Heart right ventricle (tissue), 16 donors: ENCODE measurements around the gene DDX10. TPM values are rescaled to one million over a fixed set of nuclear protein-coding genes. Genes with fewer than 3 reads are reported as not detected.

Experiments used
- ATAC-seq, 8 donors: fragments of 200-7000 bp; cut with Tn5 transposase; one replicate each; pipeline ENCODE4 v1.9.1; 2020; ENCODE audit warnings: mild to moderate bottlenecking in 8 of 8, moderate library complexity in 8 of 8, moderate number of reproducible peaks in 1 of 8
- DNase-seq, 2 donors: peaks; one replicate each; pipeline ENCODE4 v3.0.0-alpha.2; 2020
- H3K27ac ChIP-seq, 10 donors: fragments of 200-600 bp; sonication (generic) in 2 of 10; one replicate each; pipeline versions ENCODE4 v1.5.0 to v1.8.0; 2020 to 2022; ENCODE audit warnings: mild to moderate bottlenecking in 3 of 10
- H3K27me3 ChIP-seq, 7 donors: fragments of 200-600 bp; one replicate each; pipeline ENCODE4 v1.8.0; 2021 to 2022; ENCODE audit warnings: mild to moderate bottlenecking in 2 of 7
- H3K36me3 ChIP-seq, 9 donors: fragments of 200-600 bp; sonication (generic) in 1 of 9; one replicate each; pipeline versions ENCODE4 v1.5.0 to v1.8.0; 2020 to 2022; ENCODE audit warnings: mild to moderate bottlenecking in 2 of 9
- H3K4me1 ChIP-seq, 9 donors: fragments of 200-600 bp; sonication (generic) in 1 of 9; one replicate each; pipeline versions ENCODE4 v1.5.0 to v1.8.0; 2020 to 2022; ENCODE audit warnings: mild to moderate bottlenecking in 4 of 9
- H3K4me3 ChIP-seq, 10 donors: fragments of 200-600 bp; sonication (generic) in 2 of 10; one replicate each; pipeline versions ENCODE4 v1.5.0 to v1.8.0; 2020 to 2022; ENCODE audit warnings: mild to moderate bottlenecking in 7 of 10, moderate library complexity in 2 of 10
- H3K9me3 ChIP-seq, 11 donors: fragments of 200-600 bp in 10 of 11; sonication (generic) in 2 of 11; one replicate each; pipeline versions ENCODE4 v1.5.0 to v1.8.0; 2013 to 2022; ENCODE audit warnings: mild to moderate bottlenecking in 2 of 11, control low read depth in 1 of 11, moderate library complexity in 1 of 11
- WGBS, 2 donors: extraction: QIAGEN DNeasy Blood & Tissue Kit; methylation state at CpG; one replicate each; pipeline ENCODE4 v1.1.7; 2013; ENCODE audit warnings: inconsistent platforms in 1 of 2; 5-methylcytosine and 5-hydroxymethylcytosine counted together
- intact Hi-C, 10 donors: fragments of 100-400 bp; cut with DNase I; formaldehyde crosslinking; loops; one replicate each; pipeline versions ENCODE4 v1.11.1 to v1.14.2; 2022
- polyA plus RNA-seq, 2 donors: library from polyadenylated mRNA; stranded (reverse); fragments of 200-250 nt; gene quantifications; one replicate each; pipeline ENCODE4 v1.2.3, GENCODE V29; 2013
- total RNA-seq, 10 donors: library from RNA; stranded (reverse); fragmentation: NEBNext Ultra II Directional in 3 of 10; extraction: Animal tissue kit (Norgen Biotek cat#: 25700) in 3 of 10; gene quantifications; one replicate each; pipeline versions ENCODE4 v1.2.1 to v1.2.4, GENCODE V29; 2021 to 2023
- TF ChIP-seq, protein P1 (sequence below), 9 donors: fragments of 200-600 bp; sonication (generic) in 2 of 9; IDR thresholded peaks; one replicate each; pipeline versions ENCODE4 v1.5.0 to v1.8.0; 2021 to 2022; ENCODE audit warnings: antibody characterized with exemption in 9 of 9, mild to moderate bottlenecking in 5 of 9, moderate library complexity in 1 of 9
- donor health status: Arrhythmogenic right ventricular cardiomyopathy.
- donor health status: ischemic (EF 13 %, LVEDD 7.1; RV severe dilation, severe dysfunction).
- donor health status: healthy with polysubstance abuse.
- donor health status: DM: no; HTN: yes; CAD: no.
- donor health status: DM: no; HTN: no; CAD: no.
- donor health status: ischemic (EF 25% LVEDD 6.9; RV normal size, moderate dysfunction).
- donor health status: ischemic (EF 25% LVEDD 5.7; RV mildly dilated, moderate dysfunction).
- donor health status: healthy.
- donor health status: DM: yes; HTN: yes; CAD: no.
- donor health status: Ischemic cardiomyopathy.
- donor health status: ischemic (EF 35%, LVEDD 5.7; RV mildly dilated, moderate dysfunction).
- donor health status: nonischemic (EF 11% LVEDD 7.7; RV severe dilation, severe dysfunction).
- donor health status: DM: yes; HTN: yes; CAD: no.
- donor health status: PGD.
- donor health status: ischemic (EF 29% LVEDD 5.4; RV normal size, mild dysfunction).
- donor health status: nonischemic (EF 23%, LVEDD 6.1; RV moderate dilation, normal function).

The DDX10 gene
- total and polyA plus RNA-seq, 12 donors = 9.3 to 15.3 (median 11.5) TPM

- no peaks in the 10 kb centered on the region for H3K9me3 ChIP-seq
- peaks cover 0 to 12% (median 0%) of the 10 kb centered on the region in 9 donors for H3K4me1 ChIP-seq
- H3K27me3 ChIP-seq = no peaks in the 10 kb centered on the region
- ATAC-seq (no peak), DNase-seq (no peak)
- no peak overlapping the region for H3K27ac ChIP-seq
- peaks cover 0 to 32% (median 13%) of the 10 kb centered on the region in 9 donors for H3K36me3 ChIP-seq
- TF ChIP-seq, protein P1, sequence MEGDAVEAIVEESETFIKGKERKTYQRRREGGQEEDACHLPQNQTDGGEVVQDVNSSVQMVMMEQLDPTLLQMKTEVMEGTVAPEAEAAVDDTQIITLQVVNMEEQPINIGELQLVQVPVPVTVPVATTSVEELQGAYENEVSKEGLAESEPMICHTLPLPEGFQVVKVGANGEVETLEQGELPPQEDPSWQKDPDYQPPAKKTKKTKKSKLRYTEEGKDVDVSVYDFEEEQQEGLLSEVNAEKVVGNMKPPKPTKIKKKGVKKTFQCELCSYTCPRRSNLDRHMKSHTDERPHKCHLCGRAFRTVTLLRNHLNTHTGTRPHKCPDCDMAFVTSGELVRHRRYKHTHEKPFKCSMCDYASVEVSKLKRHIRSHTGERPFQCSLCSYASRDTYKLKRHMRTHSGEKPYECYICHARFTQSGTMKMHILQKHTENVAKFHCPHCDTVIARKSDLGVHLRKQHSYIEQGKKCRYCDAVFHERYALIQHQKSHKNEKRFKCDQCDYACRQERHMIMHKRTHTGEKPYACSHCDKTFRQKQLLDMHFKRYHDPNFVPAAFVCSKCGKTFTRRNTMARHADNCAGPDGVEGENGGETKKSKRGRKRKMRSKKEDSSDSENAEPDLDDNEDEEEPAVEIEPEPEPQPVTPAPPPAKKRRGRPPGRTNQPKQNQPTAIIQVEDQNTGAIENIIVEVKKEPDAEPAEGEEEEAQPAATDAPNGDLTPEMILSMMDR (IDR thresholded peaks at IDR 0.05) = no peak
- WGBS, 2 donors = 53 to 66% methylated on average over 6 of the region's 6 CpGs
- intact Hi-C loops = no loop called here
- H3K4me3 ChIP-seq = no peak overlapping the region
Measured at GRCh38 chr11:108937746-108938145, 272.9 kb downstream of the DDX10 start.

DNA sequence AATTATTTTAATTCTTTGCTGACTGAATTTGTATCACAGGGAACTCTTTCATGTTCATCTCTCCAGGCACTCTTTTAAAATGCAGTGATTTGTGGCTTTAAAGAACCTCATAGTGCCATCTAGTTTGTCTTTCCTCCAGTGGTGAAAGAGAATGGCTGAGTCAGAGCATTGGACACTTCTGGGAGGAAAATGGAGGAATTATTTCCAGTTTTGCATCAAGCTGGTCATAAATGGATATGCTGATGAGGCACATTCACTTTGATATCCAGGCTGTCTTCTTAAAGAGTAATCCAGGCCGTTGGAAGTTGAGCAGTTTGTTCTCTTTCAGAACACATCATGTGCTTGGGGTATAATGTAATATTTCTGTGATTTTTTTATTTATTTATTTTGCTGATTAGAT is 273.7 kb downstream of the DDX10 start:
- Histone ChIP-seq H3K27me3 (no peaks in the 10 kb centered on the region), H3K27ac (no peak overlapping the region), H3K4me3 (no peak overlapping the region), H3K9me3 (no peaks in the 10 kb centered on the region), H3K4me1 (peaks cover 0 to 12% (median 0%) of the 10 kb centered on the region in 9 donors), H3K36me3 (peaks cover 0 to 32% (median 13%) of the 10 kb centered on the region in 9 donors)
- no peak for ATAC-seq
- DNase-seq = no peak
- intact Hi-C loops = no loop called here
- 58 to 59% methylated on average over 1 of the region's 1 CpG for WGBS, 2 donors
- TF ChIP-seq, protein P1 (IDR thresholded peaks at IDR 0.05) = no peak

- Histone ChIP-seq H3K4me3 (no peak overlapping the region), H3K4me1 (peaks cover 0 to 12% (median 0%) of the 10 kb centered on the region in 9 donors), H3K27ac (no peak overlapping the region), H3K9me3 (no peaks in the 10 kb centered on the region), H3K36me3 (peaks cover 0 to 32% (median 13%) of the 10 kb centered on the region in 9 donors), H3K27me3 (no peaks in the 10 kb centered on the region)
- intact Hi-C loops = no loop called here
- 95 to 96% methylated on average over 1 of the region's 1 CpG for WGBS, 2 donors
- DNase-seq (no peak), ATAC-seq (no peak)
- TF ChIP-seq, protein P1 (IDR thresholded peaks at IDR 0.05) = no peak
Measured at GRCh38 chr11:108939135-108939534, 274.3 kb downstream of the DDX10 start.

- WGBS, 2 donors = 91 to 92% methylated on average over 4 of the region's 4 CpGs
Measured at GRCh38 chr11:108943853-108944252, 279.0 kb downstream of the DDX10 start.

More at GRCh38 chr11:108943853-108944252, 279.0 kb downstream of the DDX10 start:
- peaks cover 0 to 16% (median 3%) of the 10 kb centered on the region in 11 donors for H3K9me3 ChIP-seq
- H3K4me3 ChIP-seq = no peak overlapping the region
- no peak overlapping the region for H3K27ac ChIP-seq
- no peaks in the 10 kb centered on the region for H3K27me3 ChIP-seq
- H3K4me1 ChIP-seq = peaks cover 0 to 2% (median 0%) of the 10 kb centered on the region in 9 donors
- no peak for ATAC-seq
- no peak for DNase-seq
- intact Hi-C loops = loop anchor here in 1 of 10 donors (10.0 kb wide), 1 partner anchor 71 kb away; no protein-coding TSS in a partner anchor
- peaks cover 0 to 32% (median 13%) of the 10 kb centered on the region in 9 donors for H3K36me3 ChIP-seq
- TF ChIP-seq, protein P1 (IDR thresholded peaks at IDR 0.05) = no peak
